GM21529 (cell line): ENCODE measurements around the gene ACADS.
A peak's percentile ranks its signal among the peaks of the same experiment; 100 is the strongest.

ENCODE experiments used
- ATAC-seq: cut with Tn5 transposase; IDR thresholded peaks from one replicate; pipeline ENCODE4 v1.9.1; 2021; ENCODE audit not compliant: unreplicated experiment

Gene ACADS

GRCh38 chr12:120699553-120699952 is 26.1 kb upstream of the ACADS start:
- no peak for ATAC-seq

GRCh38 chr12:120700886-120701285 is 24.7 kb upstream of the ACADS start:
- no peak for ATAC-seq

GRCh38 chr12:120702637-120703036 is 23.0 kb upstream of the ACADS start:
- ATAC-seq = no peak

- ATAC-seq = no peak
Measured at GRCh38 chr12:120703311-120703942, 22.2 kb upstream of the ACADS start.

- ATAC-seq = no peak
Measured at GRCh38 chr12:120705618-120706017, 20.0 kb upstream of the ACADS start.

GRCh38 chr12:120706029-120706428 is 19.6 kb upstream of the ACADS start:
- no peak for ATAC-seq

GRCh38 chr12:120708651-120709050 is 17.0 kb upstream of the ACADS start:
- ATAC-seq = no peak

- ATAC-seq = peak; percentile 61
Measured at GRCh38 chr12:120710031-120710804, 15.4 kb upstream of the ACADS start, which contains the start of gene UNC119B. TSS of gene UNC119B (plus strand) at chr12:120710458. CDS start at chr12:120710475, 17 bp downstream.

GRCh38 chr12:120710805-120711296 is 14.8 kb upstream of the ACADS start:
- ATAC-seq = peak; percentile 31

GRCh38 chr12:120711411-120711810 is 14.2 kb upstream of the ACADS start:
- ATAC-seq = no peak

GRCh38 chr12:120712610-120713009 is 13.0 kb upstream of the ACADS start:
- no peak for ATAC-seq

GRCh38 chr12:120713861-120714482 is 11.7 kb upstream of the ACADS start:
- ATAC-seq = peak; percentile 55

GRCh38 chr12:120718055-120718454 is 7.6 kb upstream of the ACADS start:
- no peak for ATAC-seq

GRCh38 chr12:120719072-120719471 is 6.6 kb upstream of the ACADS start:
- no peak for ATAC-seq

- ATAC-seq = no peak
Measured at GRCh38 chr12:120719496-120720233, 6.0 kb upstream of the ACADS start.

- ATAC-seq = no peak
Measured at GRCh38 chr12:120720234-120720986, 5.2 kb upstream of the ACADS start.

GRCh38 chr12:120720987-120721801 is 4.4 kb upstream of the ACADS start:
- no peak for ATAC-seq

GRCh38 chr12:120721866-120722265 is 3.8 kb upstream of the ACADS start:
- ATAC-seq = no peak

- no peak for ATAC-seq
Measured at GRCh38 chr12:120722784-120723183, 2.8 kb upstream of the ACADS start.

GRCh38 chr12:120724720-120725119 is 906 bp upstream of the ACADS start:
- no peak for ATAC-seq
